HepG2 (cell line): ENCODE results near the gene NPBWR2. TPM values are rescaled to one million over a fixed set of nuclear protein-coding genes. Genes with fewer than 3 reads are reported as not detected.

ENCODE experiments used
- ASH2L ChIP-seq: fragments of 300-600, 200-600 bp; sonication (generic); IDR thresholded peaks from 2 replicates; pipeline ENCODE4 v1.7.0; 2017; ENCODE audit warnings: low read depth, mild to moderate bottlenecking, moderate library complexity, mixed read lengths, low read length; ENCODE audit not compliant: insufficient read length
- ATF3 ChIP-seq: sonication (generic); formaldehyde crosslinking; IDR thresholded peaks from 2 replicates; pipeline ENCODE4 v1.4.0; 2020; ENCODE audit warnings: missing genetic modification reagents
- BCL6 ChIP-seq: IDR thresholded peaks from 2 replicates; pipeline ENCODE4 v1.6.1; 2016; ENCODE audit warnings: missing genetic modification reagents, missing compliant biosample characterization
- CHD4 ChIP-seq: fragments of 200-600 bp; sonication (generic); IDR thresholded peaks from 2 replicates; pipeline ENCODE4 v1.7.0; 2017; ENCODE audit warnings: mild to moderate bottlenecking, low read length, borderline replicate concordance
- DBP ChIP-seq: sonication (generic); formaldehyde crosslinking; IDR thresholded peaks from 2 replicates; pipeline ENCODE4 v1.4.0; 2020; ENCODE audit warnings: missing genetic modification reagents; ENCODE audit errors: not compliant biosample characterization
- ELF4 ChIP-seq: sonication (generic); formaldehyde crosslinking; IDR thresholded peaks from 2 replicates; pipeline ENCODE4 v1.5.0; 2020; ENCODE audit warnings: missing genetic modification reagents, mild to moderate bottlenecking, moderate library complexity, borderline replicate concordance
- FOXK2 ChIP-seq: fragments of 450-650 bp; IDR thresholded peaks from 2 replicates; pipeline ENCODE4 v1.6.1; 2016
- MAZ ChIP-seq, 2 experiments: sonication (generic) in 1 of 2; formaldehyde crosslinking in 1 of 2; IDR thresholded peaks; 2 replicates each; pipeline versions ENCODE4 v1.5.0 to v1.6.1; 2012 to 2020; ENCODE audit warnings: low read depth in 2 of 2, mild to moderate bottlenecking in 2 of 2, borderline replicate concordance in 1 of 2, improper control_type of control experiment in 1 of 2, low read length in 1 of 2, missing genetic modification reagents in 1 of 2, moderate library complexity in 1 of 2
- MEF2D ChIP-seq: sonication (generic); formaldehyde crosslinking; IDR thresholded peaks from 2 replicates; pipeline ENCODE4 v1.5.1; 2020; ENCODE audit warnings: mild to moderate bottlenecking, missing genetic modification reagents
- MTA3 ChIP-seq: sonication (generic); formaldehyde crosslinking; IDR thresholded peaks from 2 replicates; pipeline ENCODE4 v1.4.0; 2020; ENCODE audit warnings: missing genetic modification reagents
- MYC ChIP-seq: sonication (generic); formaldehyde crosslinking; IDR thresholded peaks from 2 replicates; pipeline ENCODE4 v1.9.0; 2021; ENCODE audit warnings: missing genetic modification reagents, borderline replicate concordance
- MYNN ChIP-seq: sonication (generic); formaldehyde crosslinking; IDR thresholded peaks from 2 replicates; pipeline ENCODE4 v1.4.0; 2020; ENCODE audit warnings: mild to moderate bottlenecking, low read depth, missing genetic modification reagents
- SMAD3 ChIP-seq: sonication (generic); formaldehyde crosslinking; IDR thresholded peaks from 2 replicates; pipeline ENCODE4 v1.4.0; 2020; ENCODE audit warnings: missing genetic modification reagents
- SP1 ChIP-seq, 2 experiments: fragments of 450-650 bp in 1 of 2; sonication (generic) in 1 of 2; formaldehyde crosslinking in 1 of 2; IDR thresholded peaks; 2 replicates each; pipeline versions ENCODE4 v1.4.0 to v1.6.1; 2016 to 2020; ENCODE audit warnings: missing genetic modification reagents in 1 of 2
- TCF7L2 ChIP-seq: IDR thresholded peaks from 2 replicates; pipeline ENCODE4 v1.6.1; 2011; ENCODE audit warnings: mild to moderate bottlenecking, low read depth, low read length, moderate library complexity
- TFDP2 ChIP-seq: sonication (generic); formaldehyde crosslinking; IDR thresholded peaks from 2 replicates; pipeline ENCODE4 v1.4.0; 2020; ENCODE audit warnings: missing genetic modification reagents
- YEATS2 ChIP-seq: sonication (generic); formaldehyde crosslinking; IDR thresholded peaks from 2 replicates; pipeline ENCODE4 v1.4.0; 2020; ENCODE audit warnings: missing genetic modification reagents, borderline replicate concordance
- ZFP90 ChIP-seq: sonication (generic); formaldehyde crosslinking; IDR thresholded peaks from 2 replicates; pipeline ENCODE4 v1.8.0; 2022; ENCODE audit warnings: missing genetic modification reagents, mild to moderate bottlenecking, inconsistent platforms, borderline replicate concordance
- ZMAT3 ChIP-seq: sonication (generic); formaldehyde crosslinking; conservative IDR thresholded peaks from 2 replicates; pipeline ENCODE4 v1.7.0; 2021; ENCODE audit warnings: missing genetic modification reagents
- ZNF513 ChIP-seq: sonication (generic); formaldehyde crosslinking; conservative IDR thresholded peaks from 2 replicates; pipeline ENCODE4 v1.5.0; 2020; ENCODE audit warnings: missing genetic modification reagents
- ZNF552 ChIP-seq: sonication (generic); formaldehyde crosslinking; IDR thresholded peaks from 2 replicates; pipeline ENCODE4 v1.9.0; 2022; ENCODE audit warnings: missing genetic modification reagents, mild to moderate bottlenecking, borderline replicate concordance
- ZNF749 ChIP-seq: sonication (generic); formaldehyde crosslinking; IDR thresholded peaks from 2 replicates; pipeline ENCODE4 v1.8.0; 2022; ENCODE audit warnings: mild to moderate bottlenecking, missing genetic modification reagents, moderate library complexity, borderline replicate concordance
- polyA plus RNA-seq, 8 experiments: library from polyadenylated mRNA; depleted of rRNA in 3 of 8; stranded (reverse) in 7 of 8; unstranded in 1 of 8; fragments of >200 nt; fragmentation: Illumina TruSeq in 4 of 8; extraction: Trizol in 4 of 8; gene quantifications; 2 replicates each; pipeline versions ENCODE4 v1.2.1 to v1.2.3, GENCODE V29; 2011 to 2016; ENCODE audit warnings: low read depth in 4 of 8, missing spikeins in 1 of 8, mixed read lengths in 1 of 8; ENCODE audit not compliant: insufficient read depth in 1 of 8
- total RNA-seq, 5 experiments: library from RNA; depleted of rRNA; stranded (reverse); fragments of >200 nt; fragmentation: Illumina TruSeq; extraction: Trizol; gene quantifications; 2 replicates each; pipeline ENCODE4 v1.2.3, GENCODE V29; 2016; ENCODE audit warnings: low read depth in 1 of 5
- TF ChIP-seq, protein P1 (sequence below), 2 experiments: sonication (generic) in 1 of 2; formaldehyde crosslinking in 1 of 2; IDR thresholded peaks; 2 replicates each; pipeline versions ENCODE4 v1.4.0 to v1.6.1; 2018 to 2020; ENCODE audit warnings: missing genetic modification reagents in 2 of 2, borderline replicate concordance in 1 of 2, low read depth in 1 of 2, mild to moderate bottlenecking in 1 of 2, missing biosample characterization in 1 of 2

Gene NPBWR2
- total and polyA plus RNA-seq, 2 of the 13 experiments (the other 11 are each of a cell fraction or from before 2014, with no cell fraction given): not detected

GRCh38 chr20:64056889-64057627 lies 50.3 kb downstream of the NPBWR2 start (continued):
- TF ChIP-seq DBP (CRISPR knock-in tag) (no peak), ZMAT3 (no peak; the same call in 1 of the 2 replicates), MTA3 (no peak), YEATS2 (CRISPR knock-in tag) (peak; percentile 35; the same call in 1 of the 2 replicates), FOXK2 (no peak), MAZ (IDR thresholded peaks at IDR 0.05; ENCODE audit: borderline replicate concordance, low read depth, low read length) (no peak), MAZ (CRISPR knock-in tag; IDR thresholded peaks at IDR 0.05; ENCODE audit: low read depth) (peak; percentile 54; the same call in 1 of the 2 replicates), ZNF749 (CRISPR knock-in tag) (no peak), TCF7L2 (no peak), TFDP2 (CRISPR knock-in tag) (peak; percentile 58), ZFP90 (CRISPR knock-in tag) (no peak), CHD4 (peak; percentile 74; the same call in 1 of the 2 replicates), ATF3 (CRISPR knock-in tag) (0 out of 2 replicates have a peak, but pooled peaks have one; percentile 7), ELF4 (CRISPR knock-in tag) (no peak), MYNN (no peak), SP1 (IDR thresholded peaks at IDR 0.05) (no peak), SP1 (CRISPR knock-in tag; IDR thresholded peaks at IDR 0.05) (no peak; the same call in 1 of the 2 replicates), ZNF513 (CRISPR knock-in tag) (no peak), MEF2D (CRISPR knock-in tag) (peak; percentile 61; the same call in 1 of the 2 replicates), BCL6 (no peak), ZNF552 (no peak), MYC (0 out of 2 replicates have a peak, but pooled peaks have one; percentile 23), ASH2L (no peak), SMAD3 (CRISPR knock-in tag) (no peak)
- TF ChIP-seq, protein P1, sequence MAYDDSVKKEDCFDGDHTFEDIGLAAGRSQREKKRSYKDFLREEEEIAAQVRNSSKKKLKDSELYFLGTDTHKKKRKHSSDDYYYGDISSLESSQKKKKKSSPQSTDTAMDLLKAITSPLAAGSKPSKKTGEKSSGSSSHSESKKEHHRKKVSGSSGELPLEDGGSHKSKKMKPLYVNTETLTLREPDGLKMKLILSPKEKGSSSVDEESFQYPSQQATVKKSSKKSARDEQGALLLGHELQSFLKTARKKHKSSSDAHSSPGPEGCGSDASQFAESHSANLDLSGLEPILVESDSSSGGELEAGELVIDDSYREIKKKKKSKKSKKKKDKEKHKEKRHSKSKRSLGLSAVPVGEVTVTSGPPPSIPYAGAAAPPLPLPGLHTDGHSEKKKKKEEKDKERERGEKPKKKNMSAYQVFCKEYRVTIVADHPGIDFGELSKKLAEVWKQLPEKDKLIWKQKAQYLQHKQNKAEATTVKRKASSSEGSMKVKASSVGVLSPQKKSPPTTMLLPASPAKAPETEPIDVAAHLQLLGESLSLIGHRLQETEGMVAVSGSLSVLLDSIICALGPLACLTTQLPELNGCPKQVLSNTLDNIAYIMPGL (CRISPR knock-in tag; IDR thresholded peaks at IDR 0.05; ENCODE audit: borderline replicate concordance in 1 of 2, low read depth in 1 of 2): peak in 1 of 2 experiments; percentile 46; a peak in 1 of 4 replicates
